ENCODE measurements around the gene SLC6A3. TPM values are rescaled to one million over a fixed set of nuclear protein-coding genes. Genes with fewer than 3 reads are reported as not detected.

The SLC6A3 gene
- total RNA-seq, 1 donor from 2014 or later, result not detected

DNA sequence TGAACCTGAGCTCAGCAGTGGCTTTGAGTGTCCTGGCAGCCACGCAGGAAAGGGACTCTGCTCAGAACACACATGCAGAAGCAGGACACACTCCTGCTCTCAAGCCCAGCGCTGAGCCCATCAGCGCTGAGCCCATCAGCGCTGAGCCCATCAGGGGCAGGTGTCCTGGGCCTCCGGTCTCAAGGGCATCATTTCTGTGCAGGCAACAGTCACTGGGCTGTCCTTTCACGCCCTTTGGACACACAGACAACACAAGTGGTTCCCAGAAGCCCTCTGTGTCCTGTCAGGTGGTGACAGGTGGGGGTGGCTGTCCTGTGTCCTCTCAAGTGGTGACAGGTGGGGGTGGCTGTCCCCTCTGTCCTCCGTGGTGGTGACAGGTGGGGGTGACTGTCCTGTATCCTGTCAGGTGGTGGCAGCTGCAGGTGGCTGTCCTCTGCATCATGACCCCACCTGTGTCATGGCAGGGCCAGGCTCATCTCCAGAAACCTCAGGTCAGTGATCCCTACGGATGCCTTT is 61.3 kb downstream of the SLC6A3 start:
- Mint-ChIP-seq H3K27ac (ENCODE audit: unreplicated experiment) (no peak overlapping the region), H3K4me3 (ENCODE audit: unreplicated experiment) (no peak overlapping the region), H3K36me3 (ENCODE audit: low read depth) (no peaks in the 10 kb centered on the region), H3K4me1 (ENCODE audit: low read depth) (peaks cover 18% of the 10 kb centered on the region), H3K27me3 (ENCODE audit: low read depth) (peaks cover 66% of the 10 kb centered on the region), H3K9me3 (ENCODE audit: low read depth) (peaks cover 4% of the 10 kb centered on the region)
- TF ChIP-seq, protein P1, sequence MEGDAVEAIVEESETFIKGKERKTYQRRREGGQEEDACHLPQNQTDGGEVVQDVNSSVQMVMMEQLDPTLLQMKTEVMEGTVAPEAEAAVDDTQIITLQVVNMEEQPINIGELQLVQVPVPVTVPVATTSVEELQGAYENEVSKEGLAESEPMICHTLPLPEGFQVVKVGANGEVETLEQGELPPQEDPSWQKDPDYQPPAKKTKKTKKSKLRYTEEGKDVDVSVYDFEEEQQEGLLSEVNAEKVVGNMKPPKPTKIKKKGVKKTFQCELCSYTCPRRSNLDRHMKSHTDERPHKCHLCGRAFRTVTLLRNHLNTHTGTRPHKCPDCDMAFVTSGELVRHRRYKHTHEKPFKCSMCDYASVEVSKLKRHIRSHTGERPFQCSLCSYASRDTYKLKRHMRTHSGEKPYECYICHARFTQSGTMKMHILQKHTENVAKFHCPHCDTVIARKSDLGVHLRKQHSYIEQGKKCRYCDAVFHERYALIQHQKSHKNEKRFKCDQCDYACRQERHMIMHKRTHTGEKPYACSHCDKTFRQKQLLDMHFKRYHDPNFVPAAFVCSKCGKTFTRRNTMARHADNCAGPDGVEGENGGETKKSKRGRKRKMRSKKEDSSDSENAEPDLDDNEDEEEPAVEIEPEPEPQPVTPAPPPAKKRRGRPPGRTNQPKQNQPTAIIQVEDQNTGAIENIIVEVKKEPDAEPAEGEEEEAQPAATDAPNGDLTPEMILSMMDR (IDR thresholded peaks at IDR 0.05), result no peak
- DNase-seq (ENCODE audit: low spot score), result no peak

DNA sequence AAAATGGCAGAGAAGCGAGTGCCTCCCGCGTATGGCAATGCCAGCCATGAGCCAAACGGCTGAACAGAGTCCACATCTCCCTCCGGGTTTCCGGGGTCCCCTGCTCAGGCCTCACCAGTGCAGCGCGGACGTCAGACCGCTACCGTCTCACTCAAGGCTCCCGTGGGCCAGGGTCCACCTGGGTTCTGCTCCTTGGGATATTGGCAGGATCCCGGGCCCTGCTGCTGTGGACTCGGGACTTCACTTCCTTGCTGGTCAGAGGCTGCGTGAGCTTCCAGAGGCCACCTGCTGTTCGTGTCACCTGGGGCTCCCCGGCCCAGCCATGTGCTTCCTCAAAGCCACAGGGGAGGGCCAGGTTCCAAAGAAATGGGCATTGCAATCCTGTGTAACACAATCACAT is 61.9 kb downstream of the SLC6A3 start:
- Mint-ChIP-seq H3K27me3 (ENCODE audit: low read depth) (peaks cover 65% of the 10 kb centered on the region), H3K4me1 (ENCODE audit: low read depth) (peaks cover 18% of the 10 kb centered on the region), H3K36me3 (ENCODE audit: low read depth) (no peaks in the 10 kb centered on the region), H3K27ac (ENCODE audit: unreplicated experiment) (no peak overlapping the region), H3K9me3 (ENCODE audit: low read depth) (peaks cover 3% of the 10 kb centered on the region), H3K4me3 (ENCODE audit: unreplicated experiment) (no peak overlapping the region)
- no peak for DNase-seq (ENCODE audit: low spot score)
- TF ChIP-seq, protein P1 (IDR thresholded peaks at IDR 0.05), result no peak

DNA sequence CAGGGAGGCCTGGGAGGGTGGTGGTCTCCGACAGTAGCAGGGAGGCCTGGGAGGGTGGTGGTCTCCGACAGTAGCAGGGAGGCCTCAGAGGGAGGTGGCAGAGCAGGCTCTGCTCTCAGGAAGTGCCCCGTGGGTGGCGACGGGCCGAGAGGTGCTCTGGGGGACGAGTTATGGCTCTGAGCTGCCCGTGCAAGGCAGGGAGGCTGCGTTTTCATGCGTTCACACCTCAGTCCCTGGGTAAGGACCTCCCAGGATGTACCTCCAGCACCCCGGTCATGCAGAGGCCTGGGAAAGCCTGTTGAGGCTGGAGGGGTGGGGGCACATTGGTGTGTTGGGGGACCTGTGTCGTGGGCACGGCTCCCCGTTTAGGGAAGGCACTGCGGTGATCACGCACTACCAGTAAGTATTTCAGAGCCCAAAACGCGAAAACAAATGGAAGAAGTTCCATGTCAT is 63.0 kb downstream of the SLC6A3 start:
- Mint-ChIP-seq H3K4me1 (ENCODE audit: low read depth) (peaks cover 18% of the 10 kb centered on the region), H3K4me3 (ENCODE audit: unreplicated experiment) (no peak overlapping the region), H3K27me3 (ENCODE audit: low read depth) (peaks cover 63% of the 10 kb centered on the region), H3K36me3 (ENCODE audit: low read depth) (no peaks in the 10 kb centered on the region), H3K9me3 (ENCODE audit: low read depth) (no peaks in the 10 kb centered on the region), H3K27ac (ENCODE audit: unreplicated experiment) (no peak overlapping the region)
- no peak for DNase-seq (ENCODE audit: low spot score)
- TF ChIP-seq, protein P1 (IDR thresholded peaks at IDR 0.05), result no peak

GRCh38 chr5:1381370-1382247 is 63.6 kb downstream of the SLC6A3 start:
- Mint-ChIP-seq H3K36me3 (ENCODE audit: low read depth) (no peaks in the 10 kb centered on the region), H3K27ac (ENCODE audit: unreplicated experiment) (no peak overlapping the region), H3K4me3 (ENCODE audit: unreplicated experiment) (no peak overlapping the region), H3K9me3 (ENCODE audit: low read depth) (no peaks in the 10 kb centered on the region), H3K4me1 (ENCODE audit: low read depth) (peaks cover 13% of the 10 kb centered on the region), H3K27me3 (ENCODE audit: low read depth) (peaks cover 57% of the 10 kb centered on the region)
- TF ChIP-seq, protein P1 (IDR thresholded peaks at IDR 0.05), result no peak
- no peak for DNase-seq (ENCODE audit: low spot score)

DNA sequence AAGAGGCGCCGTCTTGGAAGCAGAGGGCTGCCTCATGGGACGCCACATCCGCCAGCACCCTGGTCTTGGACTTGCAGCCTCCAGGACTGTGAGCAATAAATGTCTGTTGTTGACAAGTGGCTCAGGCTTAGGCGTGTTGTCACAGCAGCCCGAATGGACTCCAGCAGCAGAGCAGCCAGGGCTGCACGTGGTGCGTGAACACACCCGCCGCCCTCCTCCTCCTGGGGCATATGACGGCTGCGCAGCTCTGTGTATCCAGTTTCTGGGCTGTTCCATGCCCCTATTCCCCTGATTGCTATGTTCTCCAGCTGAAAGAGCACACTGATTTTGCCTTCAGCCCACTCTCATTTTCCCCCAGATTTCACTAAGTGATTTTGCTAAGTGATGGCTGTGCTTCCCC is 64.3 kb downstream of the SLC6A3 start:
- TF ChIP-seq, protein P1 (IDR thresholded peaks at IDR 0.05), result no peak
- no peaks in the 10 kb centered on the region for H3K36me3 Mint-ChIP-seq (ENCODE audit: low read depth)
- peaks cover 60% of the 10 kb centered on the region for H3K27me3 Mint-ChIP-seq (ENCODE audit: low read depth)
- peaks cover 7% of the 10 kb centered on the region for H3K4me1 Mint-ChIP-seq (ENCODE audit: low read depth)
- no peaks in the 10 kb centered on the region for H3K9me3 Mint-ChIP-seq (ENCODE audit: low read depth)
- no peak for DNase-seq (ENCODE audit: low spot score)
- no peak overlapping the region for H3K27ac Mint-ChIP-seq (ENCODE audit: unreplicated experiment)
- H3K4me3 Mint-ChIP-seq (ENCODE audit: unreplicated experiment), result no peak overlapping the region

Measured in chondrocyte (in vitro differentiated cells).